Skeletal muscle satellite cell (primary cell): ENCODE results near the gene SMIM41.

Experiments
- H3K27me3 ChIP-seq: 2 replicates; pipeline ENCODE4 v1.7.0; 2013; ENCODE audit warnings: low read length; ENCODE audit not compliant: control insufficient read depth, insufficient read depth
- H3K36me3 ChIP-seq: 2 replicates; pipeline ENCODE4 v1.7.0; 2013; ENCODE audit warnings: mild to moderate bottlenecking, control low read depth, low read length; ENCODE audit not compliant: insufficient read depth
- H3K4me1 ChIP-seq: 2 replicates; pipeline ENCODE4 v1.7.0; 2013; ENCODE audit warnings: low read length; ENCODE audit not compliant: control insufficient read depth, insufficient read depth
- H3K4me2 ChIP-seq: 2 replicates; pipeline ENCODE4 v1.7.0; 2013; ENCODE audit warnings: mild to moderate bottlenecking, low read length
- H3K4me3 ChIP-seq: 2 replicates; pipeline ENCODE4 v1.7.0; 2013; ENCODE audit warnings: low read length
- H3K9ac ChIP-seq: 2 replicates; pipeline ENCODE4 v1.7.0; 2013; ENCODE audit warnings: mild to moderate bottlenecking, low read depth, low read length, moderate library complexity
- H3K9me3 ChIP-seq: replicated peaks from 2 replicates; pipeline ENCODE4 v1.7.0; 2013; ENCODE audit warnings: mild to moderate bottlenecking, control low read depth, low read length

The SMIM41 gene

DNA sequence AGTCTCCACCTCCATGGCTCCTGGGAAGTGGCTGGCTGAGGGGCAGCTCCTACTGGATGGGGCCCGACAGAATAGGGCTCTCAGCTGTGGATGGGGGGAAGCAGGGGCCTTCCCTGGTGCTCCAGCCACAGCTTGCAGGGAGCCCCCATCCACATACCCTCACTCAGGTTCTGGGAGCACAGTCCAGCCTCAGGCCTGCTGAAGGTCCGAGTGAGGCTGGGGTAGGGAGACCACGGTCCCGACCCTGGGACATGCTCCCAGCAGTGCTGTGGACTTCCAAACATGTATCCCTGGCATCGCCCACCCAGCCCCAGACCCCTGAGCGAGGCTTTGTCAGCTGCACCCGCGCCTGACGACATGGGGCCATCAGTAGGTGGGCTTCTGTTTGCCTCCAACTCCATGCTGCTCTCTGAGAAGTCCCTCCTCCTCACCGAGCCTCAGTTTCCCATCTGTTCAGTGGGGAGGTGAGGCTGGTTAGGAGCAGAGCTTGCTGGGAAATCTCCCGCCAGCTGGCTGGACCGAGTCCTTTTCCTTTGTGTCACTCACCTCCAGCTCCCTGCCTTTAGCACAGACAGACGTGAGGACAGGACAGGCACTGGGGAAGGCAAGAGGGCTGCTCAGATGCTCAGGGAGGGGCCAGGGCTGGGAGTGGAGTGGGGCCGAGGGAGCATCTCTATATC lies 18.9 kb upstream of the SMIM41 start:
- no peak overlapping the region for H3K4me3 ChIP-seq
- peaks cover 34% of the 10 kb centered on the region for H3K4me1 ChIP-seq
- H3K4me2 ChIP-seq: no peak overlapping the region
- H3K9me3 ChIP-seq: no peaks in the 10 kb centered on the region
- no peak overlapping the region for H3K9ac ChIP-seq
- no peaks in the 10 kb centered on the region for H3K27me3 ChIP-seq
- peaks cover 6% of the 10 kb centered on the region for H3K36me3 ChIP-seq

DNA sequence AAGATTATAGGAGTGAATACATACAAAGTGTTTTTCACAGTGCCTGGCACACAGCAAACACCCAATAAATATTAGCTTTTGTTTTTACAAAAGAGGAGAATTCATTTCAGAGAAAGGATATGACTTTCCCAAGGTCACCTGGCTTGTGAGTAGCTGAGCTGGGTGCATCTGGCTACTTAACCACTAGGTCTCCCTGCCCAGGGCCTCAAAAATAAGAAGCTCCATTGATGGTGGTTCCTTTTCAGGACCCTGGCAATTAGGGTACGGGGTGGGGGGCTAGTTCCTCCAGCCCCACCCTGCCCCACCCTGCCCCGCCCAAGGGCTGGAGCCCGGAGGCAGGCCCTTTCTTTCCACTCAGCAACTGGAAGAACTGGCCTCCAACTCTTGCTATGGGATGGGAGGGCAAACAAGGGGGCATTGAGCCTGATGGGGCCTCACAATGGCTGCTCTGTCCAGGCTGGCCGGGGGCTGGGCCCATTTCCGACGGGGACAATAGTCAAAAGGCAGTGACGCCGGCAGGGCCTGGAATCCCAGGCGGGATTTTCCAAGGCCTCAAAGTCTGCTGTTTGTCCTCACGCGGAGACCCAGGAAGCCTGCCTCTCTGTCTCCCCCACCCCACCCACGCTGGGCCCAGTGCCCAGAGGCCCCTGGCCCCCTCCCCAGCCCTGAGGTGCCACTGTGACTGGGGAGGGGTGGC lies 17.9 kb upstream of the SMIM41 start:
- Histone ChIP-seq H3K4me1 (peaks cover 37% of the 10 kb centered on the region), H3K9me3 (no peaks in the 10 kb centered on the region), H3K9ac (no peak overlapping the region), H3K36me3 (peaks cover 6% of the 10 kb centered on the region), H3K4me2 (no peak overlapping the region), H3K4me3 (no peak overlapping the region), H3K27me3 (no peaks in the 10 kb centered on the region)

DNA sequence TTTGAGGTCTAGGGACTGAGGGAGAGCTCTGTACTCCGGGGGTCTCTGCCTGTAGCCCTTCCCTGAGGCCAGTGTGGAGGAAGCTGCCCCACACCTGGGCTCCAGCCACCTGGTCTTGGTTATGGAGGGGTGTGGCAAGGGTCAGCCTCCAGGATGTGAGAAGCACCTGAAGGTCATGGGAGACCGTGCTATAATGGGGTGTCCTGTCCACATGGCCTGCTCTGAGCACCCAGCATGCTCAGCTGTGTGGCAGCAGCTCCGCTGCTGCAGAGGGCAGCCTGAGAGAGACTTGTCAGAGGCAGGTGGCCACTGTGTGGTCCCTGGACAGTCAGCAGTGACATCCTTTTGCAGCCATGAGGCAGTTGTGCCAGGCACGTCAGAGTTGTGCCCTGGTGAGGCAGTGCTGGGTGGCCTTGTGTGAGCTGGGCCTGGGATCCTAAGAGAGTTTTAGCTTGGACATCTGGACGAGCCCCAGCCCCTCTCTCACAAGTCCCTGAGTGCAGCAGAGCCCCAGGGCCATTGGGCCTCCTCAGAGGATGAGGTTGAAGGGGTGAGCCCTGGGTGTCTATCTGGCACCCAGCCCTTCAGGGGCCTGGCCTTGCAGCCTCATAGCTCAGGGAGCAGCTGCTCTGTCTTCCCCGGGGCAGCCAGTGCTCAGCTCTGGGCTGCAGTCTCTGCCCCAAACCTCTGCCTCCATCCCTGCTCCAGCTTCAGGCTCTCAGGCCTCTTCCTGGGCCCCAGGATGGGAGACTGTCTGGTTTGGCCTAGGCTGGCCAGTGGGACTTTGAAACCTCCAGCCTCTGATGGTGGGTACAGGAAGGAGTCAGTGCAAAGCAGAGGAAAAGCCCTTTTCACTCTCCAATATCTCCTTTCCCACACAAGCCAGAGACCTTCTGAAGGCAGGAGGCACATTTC lies 17.1 kb upstream of the SMIM41 start:
- peak overlapping the region; percentile 78 for H3K9ac ChIP-seq

DNA sequence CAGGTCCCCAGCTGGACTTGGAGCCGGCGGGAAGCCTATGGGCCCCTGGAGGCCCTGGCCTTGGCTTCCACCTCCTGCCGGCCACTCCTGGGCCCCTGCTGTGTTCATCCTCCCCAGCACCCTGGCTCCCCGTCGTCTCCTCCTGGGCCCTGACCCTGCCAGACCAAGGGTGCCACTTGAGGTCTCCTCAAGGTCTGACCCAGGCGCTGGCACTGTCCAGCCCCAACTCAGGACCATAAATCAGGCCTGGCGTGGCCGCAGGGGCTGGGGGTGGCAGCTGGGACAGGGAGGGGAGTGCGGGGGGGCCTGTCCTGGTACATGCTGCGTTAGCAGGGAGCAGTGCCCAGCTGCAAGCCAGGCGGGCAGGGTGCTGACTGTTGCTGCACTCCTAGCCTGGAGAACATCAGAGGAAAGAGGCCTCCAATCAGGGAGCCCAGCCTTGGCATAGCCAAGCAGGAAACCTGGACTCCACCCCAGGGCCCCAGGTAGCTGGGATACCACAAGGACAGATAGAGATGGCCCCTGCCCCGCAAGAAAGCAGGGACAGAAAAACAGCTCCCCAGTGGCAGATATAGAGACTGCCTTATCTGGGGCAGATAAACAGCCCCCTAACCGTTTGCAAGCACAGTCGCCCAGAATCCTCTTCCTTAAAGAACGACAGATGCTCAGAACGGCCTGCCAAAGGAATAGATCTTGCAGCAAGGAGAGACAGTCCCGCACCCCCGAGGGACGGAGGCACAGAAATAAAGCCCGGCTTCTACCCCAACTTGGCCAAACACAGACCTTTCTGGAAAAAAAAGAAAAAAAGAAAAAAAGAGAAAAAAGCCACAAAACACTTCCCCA lies 16.2 kb upstream of the SMIM41 start:
- Histone ChIP-seq H3K27me3 (no peaks in the 10 kb centered on the region), H3K9me3 (no peaks in the 10 kb centered on the region), H3K9ac (peak overlapping the region; percentile 78), H3K36me3 (no peaks in the 10 kb centered on the region), H3K4me1 (peaks cover 37% of the 10 kb centered on the region), H3K4me2 (peak overlapping the region; percentile 67), H3K4me3 (peak overlapping the region; percentile 10)

More for the DNA sequence above, 17.1 kb upstream of the SMIM41 start:
- no peak overlapping the region for H3K4me2 ChIP-seq
- H3K27me3 ChIP-seq: no peaks in the 10 kb centered on the region
- no peaks in the 10 kb centered on the region for H3K9me3 ChIP-seq
- peaks cover under 1% of the 10 kb centered on the region for H3K36me3 ChIP-seq
- H3K4me1 ChIP-seq: peaks cover 37% of the 10 kb centered on the region
- H3K4me3 ChIP-seq: no peak overlapping the region

DNA sequence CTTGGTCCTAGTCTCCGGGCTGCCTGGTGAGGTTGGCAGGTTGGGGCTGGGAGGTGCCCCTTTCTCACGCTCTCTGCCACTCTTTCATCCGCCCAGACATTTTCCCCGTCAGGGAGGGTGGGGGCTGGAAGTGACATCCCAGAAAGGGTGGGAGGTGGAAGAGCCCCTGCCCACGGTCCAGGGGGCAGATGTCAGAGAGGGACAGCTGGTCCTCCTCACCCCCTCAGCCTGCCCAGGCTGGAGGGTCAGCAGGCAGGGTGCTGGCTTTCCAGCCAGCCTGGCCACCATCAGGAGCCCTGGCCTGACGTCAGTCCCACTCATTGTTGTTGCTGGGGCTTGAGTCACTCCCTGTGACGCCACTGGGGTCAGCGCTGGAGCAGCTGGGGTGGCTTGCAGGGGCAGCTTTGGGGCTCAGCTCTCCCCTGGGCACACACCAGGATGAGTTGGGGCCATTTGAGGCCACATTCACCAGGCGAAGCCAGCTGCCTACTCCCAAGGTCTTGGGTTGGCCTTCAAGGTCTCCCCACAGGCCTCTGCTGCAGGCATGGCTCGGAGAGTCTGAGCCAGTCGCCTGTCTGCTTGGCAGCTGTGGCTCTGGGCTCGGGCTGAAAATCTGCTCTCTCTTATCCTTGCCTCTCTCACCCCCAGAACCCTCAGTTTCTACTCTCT lies 15.4 kb upstream of the SMIM41 start:
- no peaks in the 10 kb centered on the region for H3K9me3 ChIP-seq
- H3K9ac ChIP-seq: peak overlapping the region; percentile 78
- H3K4me1 ChIP-seq: peaks cover 38% of the 10 kb centered on the region
- peak overlapping the region; percentile 67 for H3K4me2 ChIP-seq
- no peaks in the 10 kb centered on the region for H3K27me3 ChIP-seq
- no peaks in the 10 kb centered on the region for H3K36me3 ChIP-seq
- peak overlapping the region; percentile 10 for H3K4me3 ChIP-seq

DNA sequence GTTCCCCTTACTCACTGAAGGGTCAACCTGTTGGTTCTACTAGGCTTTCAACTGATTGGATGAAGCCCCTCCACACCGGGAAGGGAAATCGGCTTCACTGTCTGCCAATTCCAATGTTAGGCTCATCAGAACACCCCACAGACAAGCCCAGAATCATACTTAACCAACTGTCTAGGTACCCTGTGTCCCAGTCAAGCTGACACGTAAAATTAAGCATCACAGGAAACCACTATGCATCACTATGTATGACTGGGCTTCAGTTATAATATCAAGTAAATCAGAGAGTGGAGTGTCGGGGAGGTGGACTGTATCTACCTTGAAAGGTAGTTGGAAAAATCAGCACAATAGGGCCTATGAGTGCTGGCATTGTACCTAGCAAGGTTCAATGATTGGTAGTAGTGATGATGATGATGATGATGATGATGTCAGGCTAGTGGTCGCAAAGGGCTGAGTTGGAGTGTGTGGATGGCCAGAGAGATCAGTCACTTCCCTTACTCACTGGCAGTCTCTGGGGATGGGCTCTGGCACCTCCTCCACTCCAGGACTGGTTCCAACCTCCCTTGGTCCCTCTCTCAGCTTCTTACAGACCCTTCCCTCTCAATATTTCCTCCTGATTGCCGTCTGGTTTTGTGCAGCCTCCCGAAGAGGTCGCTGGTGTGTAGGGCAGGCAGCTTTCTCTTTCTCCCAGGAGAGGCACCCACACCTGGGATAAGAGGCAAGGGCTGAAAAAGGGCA lies 13.0 kb upstream of the SMIM41 start:
- Histone ChIP-seq H3K9me3 (no peaks in the 10 kb centered on the region), H3K4me2 (no peak overlapping the region), H3K27me3 (no peaks in the 10 kb centered on the region), H3K4me1 (peaks cover 49% of the 10 kb centered on the region), H3K4me3 (no peak overlapping the region), H3K9ac (no peak overlapping the region), H3K36me3 (no peaks in the 10 kb centered on the region)

DNA sequence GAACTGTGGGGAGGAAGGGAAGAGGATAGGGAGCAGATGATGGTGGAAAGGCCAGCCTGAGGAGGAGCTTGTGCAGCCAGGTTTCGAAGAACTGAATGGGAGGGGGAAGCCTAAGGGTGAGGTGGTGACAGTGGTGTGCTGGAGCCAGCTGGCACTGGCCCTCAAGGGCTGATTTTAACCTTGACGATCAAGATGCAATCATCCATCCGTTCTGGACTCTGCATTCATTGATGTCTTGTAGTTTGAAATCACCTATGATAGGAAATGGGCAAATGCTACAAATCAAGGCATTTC lies 12.5 kb upstream of the SMIM41 start:
- no peak overlapping the region for H3K4me2 ChIP-seq
- H3K9ac ChIP-seq: no peak overlapping the region
- no peaks in the 10 kb centered on the region for H3K27me3 ChIP-seq
- no peak overlapping the region for H3K4me3 ChIP-seq
- H3K4me1 ChIP-seq: peaks cover 54% of the 10 kb centered on the region
- H3K36me3 ChIP-seq: peaks cover 4% of the 10 kb centered on the region
- H3K9me3 ChIP-seq: no peaks in the 10 kb centered on the region

DNA sequence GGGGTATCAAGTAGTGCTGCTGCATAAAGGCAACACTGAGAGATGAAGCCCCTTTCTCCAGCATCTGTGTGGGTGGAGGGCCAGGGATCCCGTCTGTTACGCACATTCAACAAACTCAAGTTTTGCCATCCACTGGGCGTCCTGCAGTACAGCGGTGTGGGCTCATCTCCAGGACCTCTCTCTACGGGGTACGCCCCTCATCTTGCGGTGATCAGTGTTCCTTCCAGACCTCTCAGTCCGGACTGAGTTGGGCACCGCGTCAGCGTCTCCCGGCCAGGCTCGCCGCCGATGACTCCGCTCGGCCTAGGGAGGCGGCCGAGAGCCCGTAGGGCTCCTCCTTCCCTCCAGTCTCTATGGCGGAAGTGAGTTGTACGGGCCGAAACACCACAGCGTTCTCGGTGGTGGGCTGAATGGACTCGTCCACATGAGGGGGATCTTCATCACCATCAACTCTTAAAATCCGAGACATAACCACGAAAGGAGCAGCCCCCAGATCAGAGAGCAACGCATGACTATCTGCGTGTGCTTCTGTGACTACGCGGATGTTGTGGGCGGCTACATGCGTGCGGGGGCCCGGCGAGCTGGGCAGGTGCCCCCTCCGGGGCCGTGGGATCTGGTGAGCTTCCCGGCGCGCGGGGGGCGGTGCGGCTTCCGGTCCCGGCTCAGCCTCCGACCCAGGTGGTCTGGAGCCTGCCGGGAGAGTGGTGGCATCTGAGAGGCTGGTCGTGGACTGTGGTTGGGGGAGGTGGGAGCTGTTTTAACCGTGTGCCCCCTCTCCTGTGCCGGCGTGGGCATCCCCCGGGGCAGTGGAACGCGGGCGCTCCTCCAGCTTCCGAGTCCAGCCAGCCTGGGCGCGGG lies 9.9 kb upstream of the SMIM41 start, which contains the start of gene ATG101:
TSS of gene ATG101 (plus strand) at position 652 of the 858 bp plus-strand sequence. CDS start 3,673 bp downstream, outside the sequence.
- H3K4me1 ChIP-seq: peaks cover 55% of the 10 kb centered on the region
- H3K4me2 ChIP-seq: peak within 1 kb of the TSS; percentile 84
- H3K27me3 ChIP-seq: no peaks in the 10 kb centered on the region
- peak within 1 kb of the TSS; percentile 94 for H3K9ac ChIP-seq
- H3K9me3 ChIP-seq: no peaks in the 10 kb centered on the region
- H3K36me3 ChIP-seq: peaks cover 24% of the 10 kb centered on the region
- H3K4me3 ChIP-seq: peak within 1 kb of the TSS; percentile 81

DNA sequence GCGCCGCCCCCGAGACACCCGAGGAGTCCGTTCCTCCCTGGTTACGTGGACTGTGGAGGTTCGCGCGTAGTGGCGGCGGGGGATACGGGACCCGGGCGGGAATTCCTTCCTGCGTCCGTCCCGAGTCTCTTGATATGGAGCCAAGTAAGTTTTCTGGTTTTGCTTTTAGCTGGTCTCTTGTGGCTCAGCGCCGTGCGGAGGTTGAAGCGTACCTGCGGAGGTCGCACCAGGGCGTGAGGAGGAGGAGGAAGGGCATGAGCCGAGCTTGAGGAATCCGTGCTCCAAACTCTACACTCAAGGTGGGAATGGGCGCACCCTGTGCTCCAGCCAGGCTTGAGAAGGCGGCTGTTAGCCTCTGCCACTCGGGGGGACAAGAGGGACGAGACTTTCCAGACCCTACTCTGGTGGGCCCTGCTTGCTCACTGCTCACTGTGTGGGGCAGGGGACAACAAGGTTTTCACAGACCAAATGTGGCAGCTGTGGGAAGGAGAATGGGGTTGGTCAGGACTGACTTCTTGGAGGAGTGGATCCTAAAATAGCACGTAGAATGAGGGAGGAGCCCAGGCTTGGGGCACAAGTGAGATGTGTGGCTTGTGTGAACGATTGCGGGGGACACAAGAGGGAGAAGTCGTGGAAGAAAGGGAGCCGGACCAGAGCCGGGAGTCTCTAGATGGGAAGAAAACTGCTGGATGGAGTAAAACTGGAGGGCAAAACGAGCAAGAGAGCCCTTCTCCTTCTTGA lies 9.1 kb upstream of the SMIM41 start:
- Histone ChIP-seq H3K9ac (peak overlapping the region; percentile 94), H3K36me3 (peaks cover 30% of the 10 kb centered on the region), H3K27me3 (no peaks in the 10 kb centered on the region), H3K4me1 (peaks cover 57% of the 10 kb centered on the region), H3K4me2 (peak overlapping the region; percentile 84), H3K9me3 (no peaks in the 10 kb centered on the region), H3K4me3 (peak overlapping the region; percentile 81)
